GM18511 (cell line): Measurements from ENCODE around the gene CDHR2.
A peak's percentile ranks its signal among the peaks of the same experiment; 100 is the strongest.

Source experiments
- ATAC-seq: cut with Tn5 transposase; IDR thresholded peaks from one replicate; pipeline ENCODE4 v1.9.1; 2021; ENCODE audit warnings: mild to moderate bottlenecking, moderate library complexity; ENCODE audit not compliant: unreplicated experiment

CDHR2 gene

GRCh38 chr5:176527246-176528222 is 21.6 kb upstream of the CDHR2 start:
- no peak for ATAC-seq

DNA sequence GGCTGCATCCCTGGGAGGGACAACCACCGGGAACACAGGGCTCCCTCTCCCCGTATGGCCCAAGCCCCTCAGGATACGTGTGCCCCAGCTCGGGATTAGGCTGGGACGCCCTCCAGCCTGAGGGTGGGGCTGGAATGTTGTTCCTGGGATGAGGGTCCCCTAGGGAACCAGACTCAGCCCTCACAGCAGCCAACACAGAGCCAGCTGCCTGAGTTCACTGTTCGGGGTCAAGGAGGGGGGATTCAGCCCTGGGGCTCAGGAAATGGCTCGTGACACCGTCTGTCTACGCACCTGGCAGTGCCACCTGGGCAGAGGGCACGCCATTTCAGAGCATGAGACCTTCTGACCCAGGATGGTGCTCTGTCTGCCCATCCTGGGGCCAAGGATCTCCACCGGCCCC is 20.8 kb upstream of the CDHR2 start:
- ATAC-seq = no peak

- ATAC-seq = no peak
Observed at GRCh38 chr5:176528761-176529115, 20.4 kb upstream of the CDHR2 start.

DNA sequence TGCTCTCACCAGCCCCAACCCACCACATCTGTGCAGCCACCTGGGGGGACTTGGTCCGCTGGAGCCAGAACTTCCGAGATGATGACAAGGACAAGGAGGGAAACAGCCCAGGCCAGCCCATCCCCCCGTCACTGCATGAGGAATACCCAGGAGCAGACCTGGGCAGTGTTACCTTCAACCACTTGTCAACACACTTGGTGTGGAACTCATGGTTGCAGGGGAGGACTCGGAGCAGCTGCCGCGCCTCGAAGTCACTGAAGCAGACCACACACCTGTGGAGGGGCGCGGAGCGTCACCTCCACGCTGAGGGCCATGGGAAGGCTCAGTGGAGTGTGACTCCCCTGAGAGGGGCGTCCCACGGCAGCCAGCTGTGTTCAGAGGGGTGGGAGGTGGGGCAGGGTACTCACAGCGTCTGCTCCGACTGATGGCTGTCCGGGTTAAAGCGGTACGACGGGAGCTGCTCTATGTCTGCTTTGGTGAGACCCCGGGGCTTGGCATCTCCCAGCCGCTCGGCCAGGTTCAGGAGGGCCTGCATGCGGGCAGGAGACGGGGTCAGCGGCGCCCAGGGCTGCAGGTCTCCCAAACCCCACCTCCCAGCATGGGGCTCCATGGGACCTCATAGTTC is 19.9 kb upstream of the CDHR2 start:
- no peak for ATAC-seq

- peak; percentile 32 for ATAC-seq
Observed at GRCh38 chr5:176529741-176530141, 19.4 kb upstream of the CDHR2 start.

GRCh38 chr5:176530393-176530982 is 18.7 kb upstream of the CDHR2 start:
- ATAC-seq = no peak

DNA sequence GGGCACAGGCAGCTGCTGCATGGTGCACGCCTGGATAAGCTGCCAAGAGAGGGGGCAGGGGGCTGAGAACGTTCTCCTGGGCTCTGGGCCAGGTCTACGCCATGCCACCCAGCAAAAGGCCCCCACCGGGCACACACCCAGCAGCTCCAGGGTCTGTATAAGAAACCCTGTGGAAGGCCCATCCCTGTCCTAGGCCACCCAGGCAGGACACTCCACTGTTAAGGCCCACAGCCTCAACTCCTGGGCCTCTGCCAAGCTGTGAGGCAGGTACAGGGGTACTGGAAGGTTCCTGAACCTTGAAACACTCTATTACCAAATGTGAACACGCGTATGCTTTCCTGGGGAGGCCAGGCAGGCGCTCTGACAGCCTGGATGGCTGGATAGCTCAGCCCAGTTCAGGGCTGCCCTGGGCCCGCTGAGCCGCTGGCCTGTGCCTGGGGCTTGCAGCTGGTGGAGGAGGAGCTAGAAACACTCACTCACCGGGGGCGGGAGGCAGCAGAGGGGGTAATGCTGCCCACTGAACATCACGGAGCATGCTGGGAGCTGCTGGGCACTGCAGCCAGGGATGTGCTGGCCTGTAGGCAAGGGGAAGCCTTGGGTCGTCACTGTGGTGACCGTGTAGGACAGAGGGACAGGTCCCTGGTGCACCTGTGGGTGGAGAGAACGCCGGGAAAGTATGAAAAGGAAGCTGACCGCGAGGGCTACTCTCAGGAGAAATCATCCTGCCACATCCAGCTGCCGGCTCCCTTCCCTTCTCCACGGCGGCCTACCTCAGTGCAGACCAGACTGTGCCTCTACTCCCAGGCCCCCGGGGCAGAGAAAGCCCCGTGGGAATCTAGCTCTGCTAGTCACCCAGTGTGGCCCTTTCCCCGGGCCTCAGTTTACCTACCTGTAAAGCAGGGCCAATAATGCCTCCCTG is 17.9 kb upstream of the CDHR2 start:
- no peak for ATAC-seq

- no peak for ATAC-seq
Observed at GRCh38 chr5:176531902-176532493, 17.1 kb upstream of the CDHR2 start.

DNA sequence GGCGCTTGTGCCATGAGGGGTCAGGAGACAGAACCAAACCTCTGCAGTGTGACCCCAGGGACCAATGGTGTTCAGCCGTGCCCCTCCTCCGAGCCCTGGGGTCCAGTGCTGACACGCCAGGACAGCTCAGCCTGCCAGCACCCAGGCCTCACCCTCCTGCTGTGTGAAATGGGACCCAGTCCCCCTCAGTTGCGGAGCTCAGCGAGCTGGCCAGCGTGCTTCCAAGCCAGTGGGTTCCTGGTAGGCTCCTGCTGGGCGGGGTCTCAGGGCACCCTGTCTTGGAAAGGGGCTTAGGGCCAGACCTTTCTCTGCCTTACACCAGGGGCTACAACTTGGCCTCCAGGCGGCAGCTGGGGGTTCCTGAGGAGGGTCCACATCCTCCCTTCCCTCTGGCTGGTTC is 16.3 kb upstream of the CDHR2 start:
- ATAC-seq = no peak

GRCh38 chr5:176533390-176533789 is 15.8 kb upstream of the CDHR2 start:
- no peak for ATAC-seq

- no peak for ATAC-seq
Observed at GRCh38 chr5:176533894-176534611, 15.1 kb upstream of the CDHR2 start.

DNA sequence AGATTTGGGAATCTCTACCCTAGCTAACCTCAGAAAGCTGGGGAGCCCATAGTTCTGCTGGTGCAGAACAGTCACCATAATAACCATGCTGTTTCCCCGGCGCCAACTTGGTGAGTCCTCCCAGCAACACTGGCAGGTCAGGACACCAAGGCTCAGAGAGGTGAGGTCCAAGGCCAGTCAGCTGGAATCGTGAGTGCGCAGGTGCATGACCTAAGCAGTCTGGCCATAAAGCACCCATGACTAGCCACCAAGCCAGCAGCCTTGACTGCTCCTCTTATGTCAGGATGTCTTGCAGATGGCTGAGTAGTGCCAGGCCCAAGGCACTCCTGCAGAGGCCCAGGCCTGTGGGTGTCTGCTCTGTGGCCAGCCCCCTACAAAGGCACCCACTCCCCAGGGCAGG is 14.5 kb upstream of the CDHR2 start:
- no peak for ATAC-seq

- no peak for ATAC-seq
Observed at GRCh38 chr5:176535101-176535663, 14.0 kb upstream of the CDHR2 start.

DNA sequence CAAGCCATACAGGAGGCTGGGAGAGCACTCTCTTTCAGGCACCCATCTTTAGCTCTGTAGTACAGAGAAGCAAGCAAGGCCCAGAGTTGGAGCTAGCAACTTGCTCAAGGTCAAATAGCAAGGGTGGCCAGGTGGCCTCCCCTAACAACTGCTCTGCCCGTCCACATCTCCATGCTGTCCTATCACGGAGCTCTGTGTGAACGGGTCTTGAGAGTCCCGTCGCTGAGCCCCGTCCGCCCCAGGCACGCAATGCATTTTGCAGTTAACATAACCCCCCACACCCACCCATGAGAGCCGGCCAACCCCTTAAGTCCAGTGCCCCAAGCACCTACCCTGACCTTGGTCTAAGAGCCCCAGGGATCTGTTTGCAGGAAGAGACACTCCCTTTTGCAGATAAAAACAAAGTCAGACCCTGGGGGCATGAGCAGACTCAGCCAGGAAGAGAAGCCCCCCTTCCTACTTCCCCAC is 13.4 kb upstream of the CDHR2 start:
- no peak for ATAC-seq

GRCh38 chr5:176536132-176536901 is 12.8 kb upstream of the CDHR2 start:
- ATAC-seq = peak; percentile 31

GRCh38 chr5:176536902-176537553 is 12.1 kb upstream of the CDHR2 start, which contains the start of gene RNF44:
RNF44 (minus strand) TSS chr5:176537402; CDS start chr5:176532472, 4,930 bp downstream.
- ATAC-seq = peak; percentile 61

- ATAC-seq = peak; percentile 68
Observed at GRCh38 chr5:176537554-176538229, 11.4 kb upstream of the CDHR2 start.
